H9 (cell line): Measurements from ENCODE around the gene PGA4. TPM values are rescaled to one million over a fixed set of nuclear protein-coding genes. Genes with fewer than 3 reads are reported as not detected.

Experiments used
- DNase-seq: peaks from one replicate; pipeline ENCODE4 v3.0.0-alpha.2; 2017
- H2AFZ ChIP-seq: one replicate; pipeline ENCODE4 v1.6.1; 2013; ENCODE audit warnings: mild to moderate bottlenecking, low read length, control low read depth, moderate library complexity
- H2AK5ac ChIP-seq: 2 replicates; pipeline ENCODE4 v1.6.1; 2013; ENCODE audit warnings: low read length, control low read depth, mixed read lengths; ENCODE audit not compliant: insufficient read length
- H2BK120ac ChIP-seq: one replicate; pipeline ENCODE4 v1.6.1; 2013; ENCODE audit warnings: low read depth, mild to moderate bottlenecking, low read length, control low read depth, inconsistent platforms; ENCODE audit not compliant: poor library complexity, severe bottlenecking
- H2BK12ac ChIP-seq: 2 replicates; pipeline ENCODE4 v1.6.1; 2013; ENCODE audit warnings: low read length, control low read depth, mixed read lengths, low read depth; ENCODE audit not compliant: insufficient read length
- H2BK15ac ChIP-seq: 2 replicates; pipeline ENCODE4 v1.6.1; 2013; ENCODE audit warnings: low read depth, low read length, control low read depth
- H2BK20ac ChIP-seq: one replicate; pipeline ENCODE4 v1.6.1; 2013; ENCODE audit warnings: low read depth, mild to moderate bottlenecking, low read length, control low read depth, inconsistent platforms; ENCODE audit not compliant: poor library complexity, severe bottlenecking
- H2BK5ac ChIP-seq: 2 replicates; pipeline ENCODE4 v1.6.1; 2013; ENCODE audit warnings: low read length, control low read depth, mixed read lengths; ENCODE audit not compliant: insufficient read length
- H3K14ac ChIP-seq: 2 replicates; pipeline ENCODE4 v1.6.1; 2013; ENCODE audit warnings: low read length, control low read depth; ENCODE audit not compliant: insufficient read depth
- H3K18ac ChIP-seq: 2 replicates; pipeline ENCODE4 v1.6.1; 2013; ENCODE audit warnings: low read depth, mild to moderate bottlenecking, mixed read lengths, low read length, control low read depth; ENCODE audit not compliant: insufficient read length
- H3K23ac ChIP-seq: 2 replicates; pipeline ENCODE4 v1.6.1; 2013; ENCODE audit warnings: low read length, control low read depth, mixed read lengths, low read depth; ENCODE audit not compliant: insufficient read length
- H3K23me2 ChIP-seq: 2 replicates; pipeline ENCODE4 v1.6.1; 2013; ENCODE audit warnings: low read depth, mild to moderate bottlenecking, mixed read lengths, low read length, control low read depth; ENCODE audit not compliant: insufficient read length, poor library complexity, severe bottlenecking
- H3K27ac ChIP-seq: 2 replicates; pipeline ENCODE4 v1.5.1; 2013; ENCODE audit warnings: low read length, control low read depth, mixed read lengths, low read depth; ENCODE audit not compliant: insufficient read length
- H3K27me3 ChIP-seq: 2 replicates; pipeline ENCODE4 v1.6.1; 2013; ENCODE audit warnings: low read length, control low read depth, inconsistent platforms; ENCODE audit not compliant: insufficient read depth
- H3K4ac ChIP-seq: 2 replicates; pipeline ENCODE4 v1.6.1; 2013; ENCODE audit warnings: low read depth, mild to moderate bottlenecking, control low read depth, inconsistent platforms, low read length, moderate library complexity
- H3K4me1 ChIP-seq: 2 replicates; pipeline ENCODE4 v1.6.1; 2013; ENCODE audit warnings: low read length, control low read depth, inconsistent platforms; ENCODE audit not compliant: insufficient read depth
- H3K4me2 ChIP-seq: 2 replicates; pipeline ENCODE4 v1.6.1; 2013; ENCODE audit warnings: low read length, control low read depth, mixed read lengths; ENCODE audit not compliant: insufficient read length, insufficient read depth
- H3K56ac ChIP-seq: 2 replicates; pipeline ENCODE4 v1.6.1; 2013; ENCODE audit warnings: low read depth, mild to moderate bottlenecking, mixed read lengths, low read length, control low read depth; ENCODE audit not compliant: insufficient read length
- H3K79me1 ChIP-seq: 2 replicates; pipeline ENCODE4 v1.6.1; 2013; ENCODE audit warnings: low read depth, mild to moderate bottlenecking, moderate library complexity, low read length, control low read depth, inconsistent platforms; ENCODE audit not compliant: insufficient read depth, poor library complexity, severe bottlenecking
- H3K79me2 ChIP-seq: 2 replicates; pipeline ENCODE4 v1.6.1; 2013; ENCODE audit warnings: low read length, control low read depth, inconsistent platforms; ENCODE audit not compliant: insufficient read depth
- H3K9ac ChIP-seq: 2 replicates; pipeline ENCODE4 v1.6.1; 2013; ENCODE audit warnings: low read length, control low read depth, mixed read lengths; ENCODE audit not compliant: insufficient read length; ENCODE audit errors: extremely low read depth
- H3K9me3 ChIP-seq: one replicate; pipeline ENCODE4 v1.6.1; 2013; ENCODE audit warnings: low read depth, low read length, inconsistent platforms; ENCODE audit not compliant: control insufficient read depth
- H3T11ph ChIP-seq: one replicate; pipeline ENCODE4 v1.6.1; 2013; ENCODE audit warnings: mild to moderate bottlenecking, low read length, control low read depth, inconsistent platforms
- H4K20me1 ChIP-seq: one replicate; pipeline ENCODE4 v1.6.1; 2013; ENCODE audit not compliant: control insufficient read depth, insufficient read length, insufficient read depth
- H4K5ac ChIP-seq: 2 replicates; pipeline ENCODE4 v1.6.1; 2013; ENCODE audit warnings: low read depth, mild to moderate bottlenecking, mixed read lengths, low read length, control low read depth; ENCODE audit not compliant: insufficient read length
- H4K8ac ChIP-seq: replicated peaks from 2 replicates; pipeline ENCODE4 v1.6.1; 2013; ENCODE audit warnings: low read length, control low read depth, mixed read lengths, low read depth; ENCODE audit not compliant: insufficient read length
- H4K91ac ChIP-seq: 2 replicates; pipeline ENCODE4 v1.6.1; 2013; ENCODE audit warnings: low read depth, mild to moderate bottlenecking, moderate library complexity, mixed read lengths, low read length, control low read depth; ENCODE audit not compliant: insufficient read length
- H3K27ac Mint-ChIP-seq, 3 experiments: 2 replicates in 2 of 3; 3 replicates in 1 of 3; pipeline ENCODE4 v1.8.0; 2020 to 2021; ENCODE audit warnings: mixed read lengths in 3 of 3, mild to moderate bottlenecking in 1 of 3, moderate library complexity in 1 of 3
- H3K27me3 Mint-ChIP-seq: 2 replicates; pipeline ENCODE4 v1.8.0; 2021; ENCODE audit warnings: low read depth, mild to moderate bottlenecking, moderate library complexity, mixed read lengths
- H3K36me3 Mint-ChIP-seq, 3 experiments: 2 replicates in 2 of 3; 3 replicates in 1 of 3; pipeline ENCODE4 v1.8.0; 2020 to 2021; ENCODE audit warnings: low read depth in 3 of 3, mixed read lengths in 3 of 3; ENCODE audit not compliant: insufficient read depth in 1 of 3
- H3K4me1 Mint-ChIP-seq, 2 experiments: 2 replicates each; pipeline ENCODE4 v1.8.0; 2020; ENCODE audit warnings: mixed read lengths in 2 of 2
- H3K4me3 Mint-ChIP-seq, 2 experiments: 2 replicates in 1 of 2; 3 replicates in 1 of 2; pipeline ENCODE4 v1.8.0; 2020 to 2021; ENCODE audit warnings: mild to moderate bottlenecking in 2 of 2, mixed read lengths in 2 of 2, moderate library complexity in 1 of 2
- H3K9me3 Mint-ChIP-seq, 2 experiments: 2 replicates in 1 of 2; 3 replicates in 1 of 2; pipeline ENCODE4 v1.8.0; 2020; ENCODE audit warnings: mild to moderate bottlenecking in 2 of 2, mixed read lengths in 2 of 2, moderate library complexity in 1 of 2
- WGBS: extraction: QIAGEN DNeasy Blood & Tissue Kit; methylation state at CpG from one replicate; pipeline ENCODE4 v1.1.7; 2013; ENCODE audit warnings: missing lambda C conversion rate, low lambda C conversion rate, mixed read lengths; ENCODE audit not compliant: insufficient read length; ENCODE audit errors: extremely low coverage; 5-methylcytosine and 5-hydroxymethylcytosine counted together
- total RNA-seq: library from RNA; stranded (reverse); gene quantifications from 2 replicates; pipeline ENCODE4 v1.2.1, GENCODE V29; 2021
- TF ChIP-seq, protein P1 (sequence below): fragments of 200-600 bp; sonication (generic); conservative IDR thresholded peaks from 3 replicates; pipeline ENCODE4 v1.8.0; 2021; ENCODE audit warnings: antibody characterized with exemption, mild to moderate bottlenecking

PGA4 gene
- total RNA-seq, 1 experiment from 2014 or later, result not detected

DNA sequence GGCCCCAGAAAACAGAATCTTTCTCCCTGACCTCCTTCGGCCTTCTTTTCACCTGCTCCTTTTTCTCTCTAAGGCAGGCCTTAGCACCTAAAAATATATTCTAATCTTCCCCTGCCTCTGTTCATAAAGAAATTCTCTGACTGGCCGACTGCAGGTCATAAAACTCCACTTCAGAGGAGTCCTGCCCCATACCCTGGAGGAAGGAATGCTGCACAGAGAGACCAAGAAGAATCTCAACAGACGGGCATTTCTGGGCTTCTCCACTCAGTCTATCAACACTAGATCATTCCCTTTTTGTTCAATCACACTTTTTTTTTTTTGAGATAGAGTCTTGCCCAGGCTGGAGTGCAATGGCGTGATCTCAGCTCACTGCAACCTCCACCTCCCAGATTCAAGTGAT lies 38.5 kb upstream of the PGA4 start:
- Histone ChIP-seq H4K20me1 (no peaks in the 10 kb centered on the region), H4K91ac (no peak overlapping the region), H3K4me2 (no peak overlapping the region), H4K5ac (no peak overlapping the region), H2BK20ac (no peak overlapping the region), H3K14ac (no peak overlapping the region), H2BK12ac (no peak overlapping the region), H3K9me3 (no peaks in the 10 kb centered on the region), H2AFZ (no peak overlapping the region), H3K79me2 (no peaks in the 10 kb centered on the region), H2BK120ac (no peak overlapping the region), H3T11ph (no peak overlapping the region), H3K9ac (no peak overlapping the region), H3K79me1 (no peaks in the 10 kb centered on the region), H3K18ac (no peak overlapping the region), H3K4ac (no peak overlapping the region), H3K56ac (no peak overlapping the region), H3K4me1 (no peaks in the 10 kb centered on the region), H3K27me3 (no peaks in the 10 kb centered on the region), H4K8ac (no peak overlapping the region), H2BK15ac (no peak overlapping the region), H3K27ac (no peak overlapping the region), H2AK5ac (no peak overlapping the region), H3K23me2 (no peaks in the 10 kb centered on the region), H3K23ac (no peak overlapping the region), H2BK5ac (no peak overlapping the region)
- H3K36me3 Mint-ChIP-seq, result no peaks in the 10 kb centered on the region
- H3K4me1 Mint-ChIP-seq, result no peaks in the 10 kb centered on the region
- WGBS, result no CpG with 5 or more reads among the region's 4 CpGs
- no peak for DNase-seq
- TF ChIP-seq, protein P1, sequence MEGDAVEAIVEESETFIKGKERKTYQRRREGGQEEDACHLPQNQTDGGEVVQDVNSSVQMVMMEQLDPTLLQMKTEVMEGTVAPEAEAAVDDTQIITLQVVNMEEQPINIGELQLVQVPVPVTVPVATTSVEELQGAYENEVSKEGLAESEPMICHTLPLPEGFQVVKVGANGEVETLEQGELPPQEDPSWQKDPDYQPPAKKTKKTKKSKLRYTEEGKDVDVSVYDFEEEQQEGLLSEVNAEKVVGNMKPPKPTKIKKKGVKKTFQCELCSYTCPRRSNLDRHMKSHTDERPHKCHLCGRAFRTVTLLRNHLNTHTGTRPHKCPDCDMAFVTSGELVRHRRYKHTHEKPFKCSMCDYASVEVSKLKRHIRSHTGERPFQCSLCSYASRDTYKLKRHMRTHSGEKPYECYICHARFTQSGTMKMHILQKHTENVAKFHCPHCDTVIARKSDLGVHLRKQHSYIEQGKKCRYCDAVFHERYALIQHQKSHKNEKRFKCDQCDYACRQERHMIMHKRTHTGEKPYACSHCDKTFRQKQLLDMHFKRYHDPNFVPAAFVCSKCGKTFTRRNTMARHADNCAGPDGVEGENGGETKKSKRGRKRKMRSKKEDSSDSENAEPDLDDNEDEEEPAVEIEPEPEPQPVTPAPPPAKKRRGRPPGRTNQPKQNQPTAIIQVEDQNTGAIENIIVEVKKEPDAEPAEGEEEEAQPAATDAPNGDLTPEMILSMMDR, result no peak; the same call in 2 of the 3 replicates
- H3K27me3 Mint-ChIP-seq, result no peaks in the 10 kb centered on the region; the same call in 1 of the 2 replicates
- no peak overlapping the region; a peak in 1 of 7 replicates for H3K27ac Mint-ChIP-seq
- H3K9me3 Mint-ChIP-seq, result peaks cover 0 to 2% of the 10 kb centered on the region in 2 experiments; a peak in 2 of 5 replicates
- H3K4me3 Mint-ChIP-seq, result no peak overlapping the region
